SU-DHL-6 (cell line): ENCODE results near the gene GNB1L.

Source experiments
- H2AFZ ChIP-seq: fragments of 200-600 bp; sonication (generic); 2 replicates; pipeline ENCODE4 v1.6.1; 2014; ENCODE audit warnings: low read depth, mild to moderate bottlenecking, moderate library complexity, mixed read lengths, antibody characterized with exemption, low read length; ENCODE audit not compliant: severe bottlenecking
- H3F3A ChIP-seq: fragments of 200-600 bp; shearing (Covaris generic); 2 replicates; pipeline ENCODE4 v1.6.0; 2016; ENCODE audit warnings: antibody characterized with exemption, mild to moderate bottlenecking; ENCODE audit not compliant: insufficient read depth
- H3K27ac ChIP-seq: fragments of 200-600 bp; sonication (generic); 2 replicates; pipeline ENCODE4 v1.5.1; 2016; ENCODE audit warnings: low read depth, mild to moderate bottlenecking, low read length, moderate library complexity, mixed read lengths
- H3K27me3 ChIP-seq: fragments of 200-600 bp; sonication (generic), shearing (Covaris generic); 2 replicates; pipeline ENCODE4 v1.6.0; 2014; ENCODE audit warnings: mild to moderate bottlenecking, low read length
- H3K36me3 ChIP-seq: fragments of 200-600 bp; sonication (generic); 2 replicates; pipeline ENCODE4 v1.6.1; 2014; ENCODE audit warnings: mild to moderate bottlenecking, low read length, mixed read lengths
- H3K4me2 ChIP-seq: fragments of 300-600, 200-600 bp; shearing (Covaris generic), sonication (generic); 2 replicates; pipeline ENCODE4 v1.6.0; 2014; ENCODE audit warnings: low read length, low read depth, mild to moderate bottlenecking; ENCODE audit not compliant: poor library complexity, severe bottlenecking
- H3K4me3 ChIP-seq: fragments of 200-600 bp; sonication (generic); 2 replicates; pipeline ENCODE4 v1.5.1; 2014; ENCODE audit warnings: antibody characterized with exemption, low read length, mild to moderate bottlenecking, mixed read lengths; ENCODE audit not compliant: insufficient read depth, poor library complexity, severe bottlenecking
- H3K79me2 ChIP-seq: fragments of 200-600 bp; sonication (generic); 2 replicates; pipeline ENCODE4 v1.6.1; 2014; ENCODE audit warnings: mild to moderate bottlenecking, low read length, moderate library complexity; ENCODE audit not compliant: insufficient read depth
- H3K9ac ChIP-seq: fragments of 200-600 bp; sonication (generic); 2 replicates; pipeline ENCODE4 v1.7.0; 2014; ENCODE audit warnings: mild to moderate bottlenecking, low read length
- H3K9me2 ChIP-seq: fragments of 200-600 bp; sonication (generic); replicated peaks from 2 replicates; pipeline ENCODE4 v1.6.1; 2014; ENCODE audit warnings: low read length; ENCODE audit not compliant: insufficient read depth
- H3K9me3 ChIP-seq: fragments of 200-600 bp; sonication (generic); 2 replicates; pipeline ENCODE4 v1.6.1; 2014; ENCODE audit warnings: low read length, mixed read lengths; ENCODE audit not compliant: insufficient read depth
- H4K20me1 ChIP-seq: fragments of 200-600 bp; sonication (generic); 2 replicates; pipeline ENCODE4 v1.6.1; 2014; ENCODE audit warnings: low read depth, mild to moderate bottlenecking, antibody characterized with exemption, low read length, moderate library complexity, mixed read lengths
- EZH2phosphoT487 ChIP-seq: fragments of 200-600 bp; sonication (generic), shearing (Covaris generic); conservative IDR thresholded peaks from 2 replicates; pipeline ENCODE4 v1.6.1; 2018; ENCODE audit warnings: mild to moderate bottlenecking, antibody characterized with exemption, low read length, moderate library complexity, mixed read lengths
- TF ChIP-seq, protein P1 (sequence below): fragments of 200-600 bp; sonication (generic); IDR thresholded peaks from one replicate; pipeline ENCODE4 v1.5.1; 2017; ENCODE audit warnings: antibody characterized with exemption, mild to moderate bottlenecking, low read length, moderate library complexity; ENCODE audit not compliant: insufficient read depth, poor library complexity, severe bottlenecking

The GNB1L gene

DNA sequence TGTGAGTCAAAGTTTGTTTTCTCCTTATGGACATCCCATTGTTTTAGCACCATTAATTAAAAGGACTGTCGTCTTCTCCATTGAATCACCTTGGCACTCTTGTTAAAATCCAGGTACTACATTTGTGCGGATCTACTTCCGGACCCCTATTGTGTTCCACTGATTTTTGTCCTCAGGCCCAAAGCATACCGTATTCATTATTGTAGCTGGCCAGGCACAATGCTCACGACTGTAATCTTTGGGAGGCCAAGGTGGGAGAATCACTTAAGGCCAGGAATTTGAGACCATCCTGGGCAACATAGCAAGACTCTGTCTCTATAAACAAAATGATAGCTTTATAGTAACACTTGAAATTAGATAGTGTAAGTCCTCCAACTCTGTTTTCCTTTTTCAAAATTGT lies 8.9 kb upstream of the GNB1L start:
- H3K27me3 ChIP-seq = no peaks in the 10 kb centered on the region
- H4K20me1 ChIP-seq = no peaks in the 10 kb centered on the region
- no peak for TF ChIP-seq EZH2phosphoT487
- TF ChIP-seq, protein P1, sequence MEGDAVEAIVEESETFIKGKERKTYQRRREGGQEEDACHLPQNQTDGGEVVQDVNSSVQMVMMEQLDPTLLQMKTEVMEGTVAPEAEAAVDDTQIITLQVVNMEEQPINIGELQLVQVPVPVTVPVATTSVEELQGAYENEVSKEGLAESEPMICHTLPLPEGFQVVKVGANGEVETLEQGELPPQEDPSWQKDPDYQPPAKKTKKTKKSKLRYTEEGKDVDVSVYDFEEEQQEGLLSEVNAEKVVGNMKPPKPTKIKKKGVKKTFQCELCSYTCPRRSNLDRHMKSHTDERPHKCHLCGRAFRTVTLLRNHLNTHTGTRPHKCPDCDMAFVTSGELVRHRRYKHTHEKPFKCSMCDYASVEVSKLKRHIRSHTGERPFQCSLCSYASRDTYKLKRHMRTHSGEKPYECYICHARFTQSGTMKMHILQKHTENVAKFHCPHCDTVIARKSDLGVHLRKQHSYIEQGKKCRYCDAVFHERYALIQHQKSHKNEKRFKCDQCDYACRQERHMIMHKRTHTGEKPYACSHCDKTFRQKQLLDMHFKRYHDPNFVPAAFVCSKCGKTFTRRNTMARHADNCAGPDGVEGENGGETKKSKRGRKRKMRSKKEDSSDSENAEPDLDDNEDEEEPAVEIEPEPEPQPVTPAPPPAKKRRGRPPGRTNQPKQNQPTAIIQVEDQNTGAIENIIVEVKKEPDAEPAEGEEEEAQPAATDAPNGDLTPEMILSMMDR = no peak

DNA sequence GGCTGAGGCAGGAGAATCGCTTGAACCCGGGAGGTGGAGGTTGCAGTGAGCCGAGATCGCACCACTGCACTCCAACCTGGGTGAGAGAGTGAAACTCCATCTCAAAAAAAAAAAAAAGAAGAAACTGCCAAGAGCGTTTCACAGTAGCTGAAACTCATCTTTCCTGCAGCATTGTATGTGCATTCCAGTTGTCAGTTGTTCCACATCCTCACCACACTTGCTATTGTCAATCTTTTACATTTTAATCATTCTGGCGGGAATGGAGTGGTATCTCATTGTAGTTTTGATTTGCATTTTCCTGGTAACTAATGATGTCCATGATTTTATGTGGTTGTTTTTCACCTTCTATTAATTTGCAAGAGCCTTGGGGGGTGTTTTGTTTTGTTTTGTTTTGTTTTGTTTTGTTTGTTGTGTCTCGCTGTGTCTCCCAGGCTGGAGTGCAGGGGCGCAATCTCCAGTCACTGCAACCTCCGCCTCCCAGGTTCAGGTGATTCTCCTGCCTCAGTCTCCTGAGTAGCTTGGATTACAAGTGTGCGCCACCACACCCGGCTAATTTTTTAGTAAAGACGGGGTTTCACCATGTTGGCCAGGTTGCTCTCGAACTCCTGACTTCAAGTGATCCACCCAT lies 8.1 kb upstream of the GNB1L start:
- Histone ChIP-seq H3K79me2 (no peaks in the 10 kb centered on the region), H3K9me2 (no peaks in the 10 kb centered on the region), H3K27me3 (no peaks in the 10 kb centered on the region), H2AFZ (no peak overlapping the region), H3K9me3 (no peaks in the 10 kb centered on the region), H3K4me3 (no peak overlapping the region), H3K9ac (no peak overlapping the region), H3K36me3 (no peaks in the 10 kb centered on the region), H3F3A (no peaks in the 10 kb centered on the region), H4K20me1 (no peaks in the 10 kb centered on the region), H3K4me2 (no peak overlapping the region), H3K27ac (no peak overlapping the region)
- TF ChIP-seq, protein P1 = no peak
- TF ChIP-seq EZH2phosphoT487 = no peak

More for the DNA sequence above, 8.9 kb upstream of the GNB1L start:
- Histone ChIP-seq H3K79me2 (no peaks in the 10 kb centered on the region), H3K9me2 (no peaks in the 10 kb centered on the region), H2AFZ (no peak overlapping the region), H3K27ac (no peak overlapping the region), H3K9me3 (no peaks in the 10 kb centered on the region), H3F3A (no peaks in the 10 kb centered on the region), H3K36me3 (no peaks in the 10 kb centered on the region), H3K9ac (no peak overlapping the region), H3K4me3 (no peak overlapping the region), H3K4me2 (no peak overlapping the region)

DNA sequence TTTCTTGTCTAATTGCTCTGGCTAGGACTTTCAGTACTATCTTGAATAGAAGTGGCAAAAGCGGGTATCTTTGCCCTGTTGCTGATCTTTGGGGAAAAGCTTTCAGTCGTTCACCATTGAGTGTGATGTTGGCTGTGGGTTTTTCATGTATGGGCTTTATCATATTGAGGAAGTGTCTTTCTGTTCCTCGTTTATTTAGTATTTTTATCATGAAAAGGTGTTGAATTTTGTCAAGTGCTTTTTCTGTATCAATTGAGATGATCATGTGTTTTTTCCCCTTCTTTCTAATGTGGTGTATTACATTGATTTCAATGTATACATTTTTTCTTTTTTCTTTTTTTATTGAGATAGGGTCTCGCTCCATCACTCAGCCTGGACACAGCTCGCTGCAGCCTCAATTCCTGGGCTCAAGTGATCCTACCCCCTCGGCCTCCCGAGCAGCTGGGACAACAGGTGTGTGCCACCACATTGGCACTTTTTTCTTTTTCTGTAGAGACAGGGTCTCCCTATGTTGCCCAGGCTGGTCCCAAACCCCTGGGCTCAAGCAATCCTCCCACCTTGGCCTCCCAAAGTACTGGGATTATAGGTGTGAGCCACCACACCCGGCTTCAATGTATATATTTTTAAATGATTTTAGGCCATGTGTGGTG lies 5.3 kb upstream of the GNB1L start:
- Histone ChIP-seq H4K20me1 (no peaks in the 10 kb centered on the region), H3F3A (no peaks in the 10 kb centered on the region), H3K79me2 (peaks cover 8% of the 10 kb centered on the region; the same call in 1 of the 2 replicates), H3K27ac (no peak overlapping the region), H3K27me3 (no peaks in the 10 kb centered on the region), H3K4me2 (no peak overlapping the region), H3K36me3 (no peaks in the 10 kb centered on the region), H3K4me3 (no peak overlapping the region), H3K9me2 (no peaks in the 10 kb centered on the region), H2AFZ (no peak overlapping the region), H3K9me3 (no peaks in the 10 kb centered on the region), H3K9ac (no peak overlapping the region)
- TF ChIP-seq, protein P1 = no peak
- TF ChIP-seq EZH2phosphoT487 = no peak
